GM12878 (cell line): ENCODE measurements around the gene SSBP2. TPM values are rescaled to one million over a fixed set of nuclear protein-coding genes. Genes with fewer than 3 reads are reported as not detected.

Experiments used
- ASH2L ChIP-seq: fragments of 300-600, 200-600 bp; sonication (generic); IDR thresholded peaks from 2 replicates; pipeline ENCODE4 v1.6.1; 2017; ENCODE audit warnings: low read depth, mild to moderate bottlenecking, borderline replicate concordance
- BCL11A ChIP-seq: IDR thresholded peaks from 2 replicates; pipeline ENCODE4 v1.6.1; 2011; ENCODE audit warnings: low read depth, low read length
- BMI1 ChIP-seq: fragments of 450-650 bp; IDR thresholded peaks from 2 replicates; pipeline ENCODE4 v1.6.1; 2016; ENCODE audit warnings: mild to moderate bottlenecking, moderate library complexity, borderline replicate concordance
- CBFB ChIP-seq: IDR thresholded peaks from 2 replicates; pipeline ENCODE4 v1.6.1; 2016; ENCODE audit warnings: antibody characterized with exemption, low read depth
- CREB1 ChIP-seq: IDR thresholded peaks from 2 replicates; pipeline ENCODE4 v1.6.1; 2012; ENCODE audit warnings: low read depth, mild to moderate bottlenecking, inconsistent platforms
- EP300 ChIP-seq, 2 experiments: fragments of 150-350 bp in 1 of 2; IDR thresholded peaks; 2 replicates each; pipeline ENCODE4 v1.6.1; 2011 to 2012; ENCODE audit warnings: low read depth in 2 of 2, low read length in 2 of 2, borderline replicate concordance in 1 of 2, improper control_type of control experiment in 1 of 2, inconsistent platforms in 1 of 2; ENCODE audit not compliant: control insufficient read depth in 1 of 2
- FOS ChIP-seq: IDR thresholded peaks from 3 replicates; pipeline ENCODE4 v1.6.1; 2011; ENCODE audit warnings: borderline replicate concordance; ENCODE audit not compliant: insufficient read length; ENCODE audit errors: extremely low read depth
- FOXM1 ChIP-seq: IDR thresholded peaks from 2 replicates; pipeline ENCODE4 v1.6.1; 2012; ENCODE audit warnings: low read depth, mild to moderate bottlenecking, inconsistent platforms, low read length, moderate library complexity
- HDGF ChIP-seq: fragments of 450-650 bp; IDR thresholded peaks from 2 replicates; pipeline ENCODE4 v1.6.1; 2016; ENCODE audit warnings: antibody characterized with exemption
- IKZF2 ChIP-seq, 2 experiments: fragments of 450-650 bp; IDR thresholded peaks; 2 replicates each; pipeline ENCODE4 v1.6.1; 2017; ENCODE audit warnings: mild to moderate bottlenecking in 2 of 2, moderate library complexity in 2 of 2
- LARP7 ChIP-seq: fragments of 450-650 bp; IDR thresholded peaks from 2 replicates; pipeline ENCODE4 v1.6.1; 2017; ENCODE audit warnings: mild to moderate bottlenecking
- MTA2 ChIP-seq: fragments of 450-650 bp; IDR thresholded peaks from 2 replicates; pipeline ENCODE4 v1.6.1; 2016; ENCODE audit warnings: low read depth, mild to moderate bottlenecking, moderate library complexity
- MXI1 ChIP-seq: fragments of 150-350 bp; IDR thresholded peaks from 2 replicates; pipeline ENCODE4 v1.6.1; 2011; ENCODE audit warnings: low read depth, mild to moderate bottlenecking, inconsistent platforms, low read length, improper control_type of control experiment
- NFYA ChIP-seq: IDR thresholded peaks from 2 replicates; pipeline ENCODE4 v1.6.1; 2011; ENCODE audit warnings: low read depth, mild to moderate bottlenecking, low read length, improper control_type of control experiment, borderline replicate concordance
- RAD21 ChIP-seq: IDR thresholded peaks from 2 replicates; pipeline ENCODE4 v1.6.1; 2011; ENCODE audit warnings: mild to moderate bottlenecking, low read depth, low read length, moderate library complexity; ENCODE audit not compliant: insufficient read depth
- RBBP5 ChIP-seq: fragments of 200-600 bp; sonication (generic); conservative IDR thresholded peaks from 2 replicates; pipeline ENCODE4 v1.6.1; 2016
- RUNX3 ChIP-seq: IDR thresholded peaks from 2 replicates; pipeline ENCODE4 v1.6.1; 2012; ENCODE audit warnings: low read length, inconsistent platforms
- SMC3 ChIP-seq: IDR thresholded peaks from 2 replicates; pipeline ENCODE4 v1.6.1; 2011; ENCODE audit warnings: low read length, improper control_type of control experiment, borderline replicate concordance
- TBL1XR1 ChIP-seq: IDR thresholded peaks from 2 replicates; pipeline ENCODE4 v1.6.1; 2012; ENCODE audit warnings: low read depth, low read length, improper control_type of control experiment
- TCF12 ChIP-seq: IDR thresholded peaks from 2 replicates; pipeline ENCODE4 v1.6.1; 2011; ENCODE audit warnings: low read depth, mild to moderate bottlenecking, low read length
- ZBED1 ChIP-seq: IDR thresholded peaks from 2 replicates; pipeline ENCODE4 v1.6.1; 2016; ENCODE audit warnings: borderline replicate concordance
- ZNF207 ChIP-seq: fragments of 450-650 bp; IDR thresholded peaks from 2 replicates; pipeline ENCODE4 v1.6.1; 2014; ENCODE audit warnings: antibody characterized with exemption, mild to moderate bottlenecking, borderline replicate concordance
- ZNF274 ChIP-seq: IDR thresholded peaks from one replicate; pipeline ENCODE4 v1.8.0; 2011; ENCODE audit not compliant: insufficient read length, insufficient read depth
- polyA plus RNA-seq, 11 experiments: library from polyadenylated mRNA; depleted of rRNA in 4 of 11; unstranded in 6 of 11; stranded (reverse) in 5 of 11; fragments of >200 nt; fragmentation: Nextera tagmentation in 4 of 11; fragmentation: Illumina TruSeq in 1 of 11; extraction: Ambion mirVana in 4 of 11; extraction: Trizol in 1 of 11; gene quantifications; 1 replicate in 1 of 11; 2 replicates in 10 of 11; pipeline versions ENCODE4 v1.2.1 to v1.2.3, GENCODE V29; 2011 to 2016; ENCODE audit warnings: inconsistent platforms in 2 of 11, missing spikeins in 2 of 11, low read depth in 1 of 11
- total RNA-seq, 4 experiments: library from RNA; depleted of rRNA in 3 of 4; stranded (reverse); fragments of >200 nt in 3 of 4; fragmentation: Illumina TruSeq in 1 of 4; extraction: Trizol in 1 of 4; gene quantifications; 2 replicates each; pipeline versions ENCODE4 v1.2.1 to v1.2.3, GENCODE V29; 2013 to 2021
- TF ChIP-seq, protein P1 (sequence below): fragments of 450-650 bp; IDR thresholded peaks from 2 replicates; pipeline ENCODE4 v1.6.1; 2016; ENCODE audit warnings: mild to moderate bottlenecking
- TF ChIP-seq, protein P2 (sequence below): fragments of 450-650 bp; conservative IDR thresholded peaks from 2 replicates; pipeline ENCODE4 v1.6.1; 2017; ENCODE audit warnings: mild to moderate bottlenecking, moderate library complexity
- TF ChIP-seq, protein P3 (sequence below): fragments of 450-650 bp; IDR thresholded peaks from 2 replicates; pipeline ENCODE4 v1.6.1; 2017; ENCODE audit warnings: low read depth, mild to moderate bottlenecking, moderate library complexity

The SSBP2 gene
- total and polyA plus RNA-seq, 10 of the 15 experiments (the other 5 are each of a cell fraction or from before 2014, with no cell fraction given), result 52.2 to 132 (median 110) TPM

DNA sequence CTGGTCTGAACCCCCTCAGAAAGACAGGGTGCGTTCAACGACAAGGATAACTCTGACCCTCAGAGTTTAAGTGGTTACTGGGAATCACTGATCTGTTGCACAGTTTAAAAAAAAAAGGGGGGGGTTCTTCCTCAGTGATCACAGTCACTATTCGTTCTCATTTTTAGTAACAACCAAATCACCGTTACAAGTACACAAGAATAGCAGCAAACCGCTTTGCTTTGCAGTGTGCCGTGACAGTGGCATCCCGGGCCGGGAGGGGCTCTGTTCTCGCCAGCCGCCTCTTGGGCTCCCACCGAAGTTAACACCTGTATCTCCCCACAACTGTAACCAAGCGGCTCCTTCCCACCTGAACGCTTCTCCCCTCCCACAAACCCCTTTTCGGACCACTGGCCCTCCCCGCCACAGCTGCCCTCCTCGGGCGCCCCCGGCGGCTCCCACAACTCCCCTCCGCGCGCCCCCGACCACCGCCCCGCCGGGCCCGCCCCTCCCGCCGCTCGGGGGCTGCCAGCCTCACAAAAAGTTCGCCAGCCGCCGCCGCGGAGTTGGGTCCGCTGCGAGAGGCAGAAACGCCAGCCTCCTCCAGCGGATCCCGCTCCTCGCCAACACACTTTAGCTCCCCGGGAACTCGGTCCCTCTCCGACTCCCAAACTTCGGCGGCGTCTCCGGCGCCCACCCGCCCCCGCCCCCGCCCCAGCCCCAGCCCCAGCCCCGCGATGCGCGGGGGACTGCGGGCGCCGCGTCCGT, 1.2 kb downstream of the SSBP2 start (continued):
- TF ChIP-seq, protein P1, sequence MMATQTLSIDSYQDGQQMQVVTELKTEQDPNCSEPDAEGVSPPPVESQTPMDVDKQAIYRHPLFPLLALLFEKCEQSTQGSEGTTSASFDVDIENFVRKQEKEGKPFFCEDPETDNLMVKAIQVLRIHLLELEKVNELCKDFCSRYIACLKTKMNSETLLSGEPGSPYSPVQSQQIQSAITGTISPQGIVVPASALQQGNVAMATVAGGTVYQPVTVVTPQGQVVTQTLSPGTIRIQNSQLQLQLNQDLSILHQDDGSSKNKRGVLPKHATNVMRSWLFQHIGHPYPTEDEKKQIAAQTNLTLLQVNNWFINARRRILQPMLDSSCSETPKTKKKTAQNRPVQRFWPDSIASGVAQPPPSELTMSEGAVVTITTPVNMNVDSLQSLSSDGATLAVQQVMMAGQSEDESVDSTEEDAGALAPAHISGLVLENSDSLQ, result peak; percentile 26; the same call in 1 of the 2 replicates
- TF ChIP-seq FOXM1, result peak; percentile 84
- TF ChIP-seq ZBED1, result peak; percentile 91; the same call in 1 of the 2 replicates
- TF ChIP-seq CBFB, result peak; percentile 69; the same call in 1 of the 2 replicates
- no peak for TF ChIP-seq ZNF274
- TF ChIP-seq, protein P2, sequence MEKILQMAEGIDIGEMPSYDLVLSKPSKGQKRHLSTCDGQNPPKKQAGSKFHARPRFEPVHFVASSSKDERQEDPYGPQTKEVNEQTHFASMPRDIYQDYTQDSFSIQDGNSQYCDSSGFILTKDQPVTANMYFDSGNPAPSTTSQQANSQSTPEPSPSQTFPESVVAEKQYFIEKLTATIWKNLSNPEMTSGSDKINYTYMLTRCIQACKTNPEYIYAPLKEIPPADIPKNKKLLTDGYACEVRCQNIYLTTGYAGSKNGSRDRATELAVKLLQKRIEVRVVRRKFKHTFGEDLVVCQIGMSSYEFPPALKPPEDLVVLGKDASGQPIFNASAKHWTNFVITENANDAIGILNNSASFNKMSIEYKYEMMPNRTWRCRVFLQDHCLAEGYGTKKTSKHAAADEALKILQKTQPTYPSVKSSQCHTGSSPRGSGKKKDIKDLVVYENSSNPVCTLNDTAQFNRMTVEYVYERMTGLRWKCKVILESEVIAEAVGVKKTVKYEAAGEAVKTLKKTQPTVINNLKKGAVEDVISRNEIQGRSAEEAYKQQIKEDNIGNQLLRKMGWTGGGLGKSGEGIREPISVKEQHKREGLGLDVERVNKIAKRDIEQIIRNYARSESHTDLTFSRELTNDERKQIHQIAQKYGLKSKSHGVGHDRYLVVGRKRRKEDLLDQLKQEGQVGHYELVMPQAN, result peak; percentile 64; the same call in 1 of the 2 replicates
- TF ChIP-seq RUNX3, result peak; percentile 89
- no peak for TF ChIP-seq ASH2L
- TF ChIP-seq, protein P3, sequence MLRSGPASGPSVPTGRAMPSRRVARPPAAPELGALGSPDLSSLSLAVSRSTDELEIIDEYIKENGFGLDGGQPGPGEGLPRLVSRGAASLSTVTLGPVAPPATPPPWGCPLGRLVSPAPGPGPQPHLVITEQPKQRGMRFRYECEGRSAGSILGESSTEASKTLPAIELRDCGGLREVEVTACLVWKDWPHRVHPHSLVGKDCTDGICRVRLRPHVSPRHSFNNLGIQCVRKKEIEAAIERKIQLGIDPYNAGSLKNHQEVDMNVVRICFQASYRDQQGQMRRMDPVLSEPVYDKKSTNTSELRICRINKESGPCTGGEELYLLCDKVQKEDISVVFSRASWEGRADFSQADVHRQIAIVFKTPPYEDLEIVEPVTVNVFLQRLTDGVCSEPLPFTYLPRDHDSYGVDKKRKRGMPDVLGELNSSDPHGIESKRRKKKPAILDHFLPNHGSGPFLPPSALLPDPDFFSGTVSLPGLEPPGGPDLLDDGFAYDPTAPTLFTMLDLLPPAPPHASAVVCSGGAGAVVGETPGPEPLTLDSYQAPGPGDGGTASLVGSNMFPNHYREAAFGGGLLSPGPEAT, result peak; percentile 69; the same call in 1 of the 2 replicates
- no peak for TF ChIP-seq NFYA
- peak; percentile 64 for TF ChIP-seq MXI1
- TF ChIP-seq ZNF207, result 0 out of 2 replicates have a peak, but pooled peaks have one; percentile 43
- TF ChIP-seq HDGF, result 0 out of 2 replicates have a peak, but pooled peaks have one; percentile 42
- peak; percentile 70; the same call in 1 of the 2 replicates for TF ChIP-seq TBL1XR1
- no peak for TF ChIP-seq RBBP5
- peak; percentile 67 for TF ChIP-seq CREB1
- TF ChIP-seq BCL11A, result 0 out of 2 replicates have a peak, but pooled peaks have one; percentile 26
- TF ChIP-seq SMC3, result peak; percentile 25; the same call in 1 of the 2 replicates
- no peak for TF ChIP-seq FOS
- TF ChIP-seq MTA2, result peak; percentile 70; the same call in 1 of the 2 replicates
- TF ChIP-seq RAD21, result peak; percentile 29; the same call in 1 of the 2 replicates
- TF ChIP-seq IKZF2 (IDR thresholded peaks at IDR 0.05), result peak; percentile 42 to 63; a peak in 3 of 4 replicates
- no peak for TF ChIP-seq LARP7
- peak; percentile 69 to 86 for TF ChIP-seq EP300 (IDR thresholded peaks at IDR 0.05; ENCODE audit: borderline replicate concordance in 1 of 2, control insufficient read depth in 1 of 2, low read depth in 2 of 2, low read length in 2 of 2)
- no peak for TF ChIP-seq BMI1
- TF ChIP-seq TCF12, result peak; percentile 73
